NB4 (cell line): ENCODE results near the gene PRKG1.

ENCODE experiments used
- CTCF ChIP-seq: IDR thresholded peaks from one replicate; pipeline ENCODE4 v1.5.1; 2012; ENCODE audit warnings: low read depth, low read length
- MYC ChIP-seq: IDR thresholded peaks from 2 replicates; pipeline ENCODE4 v1.6.1; 2011; ENCODE audit warnings: low read depth, low read length
- POLR2A ChIP-seq: IDR thresholded peaks from 2 replicates; pipeline ENCODE4 v1.6.1; 2011; ENCODE audit warnings: mild to moderate bottlenecking; ENCODE audit not compliant: insufficient read length; ENCODE audit errors: extremely low read depth
- TF ChIP-seq, protein P1 (sequence below): IDR thresholded peaks from 2 replicates; pipeline ENCODE4 v1.6.1; 2011; ENCODE audit warnings: low read depth, low read length

- no peak for TF ChIP-seq CTCF
- TF ChIP-seq POLR2A = no peak
- TF ChIP-seq, protein P1, sequence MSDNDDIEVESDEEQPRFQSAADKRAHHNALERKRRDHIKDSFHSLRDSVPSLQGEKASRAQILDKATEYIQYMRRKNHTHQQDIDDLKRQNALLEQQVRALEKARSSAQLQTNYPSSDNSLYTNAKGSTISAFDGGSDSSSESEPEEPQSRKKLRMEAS = no peak
- TF ChIP-seq MYC = no peak
Observed at GRCh38 chr10:51109801-51110533, 35.7 kb downstream of the PRKG1 start.
